ENCODE measurements around the gene AAMP. TPM values are rescaled to one million over a fixed set of nuclear protein-coding genes. Genes with fewer than 3 reads are reported as not detected.
A peak's percentile ranks its signal among the peaks of the same experiment; 100 is the strongest.

AAMP gene
- polyA plus RNA-seq, 1 donor, result 105 TPM

DNA sequence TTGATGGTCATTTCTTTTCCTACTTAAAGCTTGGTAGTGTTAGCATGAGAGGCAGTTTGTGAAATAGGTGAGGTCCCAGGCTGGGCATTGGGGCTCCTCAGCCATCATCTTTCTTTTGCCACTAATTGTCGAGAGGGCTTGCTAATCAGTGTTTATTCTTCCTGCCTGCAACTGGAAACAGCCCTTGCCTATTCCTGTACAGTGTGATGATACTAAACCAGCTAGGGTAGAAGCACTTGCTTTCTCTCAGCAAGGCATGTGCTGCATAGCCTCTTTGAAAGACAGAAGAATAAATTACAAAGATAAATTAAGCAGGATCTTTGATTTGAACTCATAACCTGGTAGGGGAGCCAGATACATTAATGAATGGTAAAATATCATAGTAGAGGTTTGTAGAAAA lies 25.7 kb downstream of the AAMP start:
- no peaks in the 10 kb centered on the region for H3K27me3 ChIP-seq (ENCODE audit: control insufficient read depth, insufficient read depth, low read length)
- no peaks in the 10 kb centered on the region for H3K4me1 ChIP-seq (ENCODE audit: control insufficient read depth, insufficient read depth, low read length)
- no peaks in the 10 kb centered on the region for H3K9me3 ChIP-seq (ENCODE audit: control insufficient read depth, low read depth, low read length)
- H3K4me3 ChIP-seq (ENCODE audit: low read length), result no peak overlapping the region
- WGBS (ENCODE audit: insufficient coverage, low lambda C conversion rate), result no CpG with 5 or more reads among the region's 1 CpG
- peaks cover 92% of the 10 kb centered on the region for H3K36me3 ChIP-seq (ENCODE audit: control insufficient read depth, insufficient read depth, low read length)
- no peak overlapping the region for H3K27ac ChIP-seq (ENCODE audit: low read length)
- DNase-seq, result no peak

DNA sequence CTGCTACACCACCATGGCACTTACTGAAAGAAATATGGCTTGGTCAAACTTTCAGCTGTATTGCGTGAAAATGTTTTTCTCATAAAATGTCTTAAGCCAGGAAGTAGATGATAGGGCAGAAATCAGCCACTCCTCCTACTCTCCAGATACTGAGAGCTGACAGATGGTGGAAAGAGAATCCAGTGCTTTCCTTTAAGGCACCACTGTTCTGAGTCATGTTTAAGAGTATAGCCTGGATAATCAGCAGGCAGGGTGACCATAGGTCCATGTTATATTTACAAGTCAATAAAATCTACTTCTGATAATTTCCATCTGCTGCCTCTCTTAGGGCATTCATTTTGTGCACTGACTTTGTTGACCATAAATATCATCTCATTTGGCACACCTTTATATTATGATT lies 31.1 kb downstream of the AAMP start:
- H3K9me3 ChIP-seq (ENCODE audit: control insufficient read depth, low read depth, low read length), result no peaks in the 10 kb centered on the region
- 67% methylated on average over 1 of the region's 1 CpG for WGBS (ENCODE audit: insufficient coverage, low lambda C conversion rate)
- H3K4me3 ChIP-seq (ENCODE audit: low read length), result no peak overlapping the region
- DNase-seq, result peak in 1 of 2 donors; percentile 67
- H3K4me1 ChIP-seq (ENCODE audit: control insufficient read depth, insufficient read depth, low read length), result no peaks in the 10 kb centered on the region
- peaks cover 87% of the 10 kb centered on the region for H3K36me3 ChIP-seq (ENCODE audit: control insufficient read depth, insufficient read depth, low read length)
- H3K27ac ChIP-seq (ENCODE audit: low read length), result peak overlapping the region; percentile 8
- no peaks in the 10 kb centered on the region for H3K27me3 ChIP-seq (ENCODE audit: control insufficient read depth, insufficient read depth, low read length)

DNA sequence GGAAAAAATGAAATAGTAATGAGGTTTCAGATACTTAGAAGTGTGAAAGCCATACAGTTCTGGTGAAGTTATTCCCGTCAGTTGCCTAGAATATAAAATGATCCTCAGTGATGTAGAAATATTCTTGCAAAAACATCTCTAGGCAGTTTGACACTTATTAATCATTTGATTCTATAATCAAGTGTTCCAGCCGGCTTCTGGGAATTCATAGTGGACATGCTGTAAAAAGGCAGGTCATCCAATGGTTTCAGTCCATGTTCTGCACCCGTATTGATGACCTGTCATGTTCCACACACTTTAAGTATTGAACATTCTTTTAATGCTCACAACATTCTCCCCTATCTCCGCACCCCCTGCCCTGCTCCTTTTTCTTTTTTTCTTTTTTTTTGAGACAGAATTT lies 33.1 kb downstream of the AAMP start:
- Histone ChIP-seq H3K4me1 (ENCODE audit: control insufficient read depth, insufficient read depth, low read length) (peaks cover under 1% of the 10 kb centered on the region), H3K27me3 (ENCODE audit: control insufficient read depth, insufficient read depth, low read length) (no peaks in the 10 kb centered on the region), H3K4me3 (ENCODE audit: low read length) (no peak overlapping the region), H3K9me3 (ENCODE audit: control insufficient read depth, low read depth, low read length) (peaks cover 3% of the 10 kb centered on the region), H3K36me3 (ENCODE audit: control insufficient read depth, insufficient read depth, low read length) (peaks cover 83% of the 10 kb centered on the region), H3K27ac (ENCODE audit: low read length) (no peak overlapping the region)
- no peak for DNase-seq
- 100% methylated on average over 2 of the region's 4 CpGs for WGBS (ENCODE audit: insufficient coverage, low lambda C conversion rate)

DNA sequence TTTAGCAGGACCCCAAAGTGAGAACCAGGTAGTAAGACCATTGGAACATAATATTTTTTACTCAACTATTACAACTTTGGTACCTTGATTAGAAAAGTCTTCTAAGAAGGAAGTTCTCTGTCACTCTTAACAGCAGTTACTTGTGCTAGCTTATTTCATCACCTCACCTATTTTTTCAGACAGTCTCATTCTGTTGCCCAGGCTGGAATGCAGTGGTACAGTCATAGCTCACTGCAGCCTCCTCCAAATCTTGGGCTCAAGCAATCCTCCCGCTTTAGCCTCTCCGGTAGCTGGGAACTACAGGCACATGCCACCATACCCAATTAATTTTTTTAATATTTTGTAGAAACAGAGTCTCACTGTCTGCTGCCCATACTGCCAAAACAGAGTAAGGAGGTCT lies 34.9 kb downstream of the AAMP start:
- Histone ChIP-seq H3K4me3 (ENCODE audit: low read length) (no peak overlapping the region), H3K9me3 (ENCODE audit: control insufficient read depth, low read depth, low read length) (peaks cover 3% of the 10 kb centered on the region), H3K27me3 (ENCODE audit: control insufficient read depth, insufficient read depth, low read length) (no peaks in the 10 kb centered on the region), H3K4me1 (ENCODE audit: control insufficient read depth, insufficient read depth, low read length) (peaks cover 16% of the 10 kb centered on the region), H3K27ac (ENCODE audit: low read length) (no peak overlapping the region), H3K36me3 (ENCODE audit: control insufficient read depth, insufficient read depth, low read length) (peaks cover 81% of the 10 kb centered on the region)
- no peak for DNase-seq
- WGBS (ENCODE audit: insufficient coverage, low lambda C conversion rate), result no CpG with 5 or more reads among the region's 2 CpGs

DNA sequence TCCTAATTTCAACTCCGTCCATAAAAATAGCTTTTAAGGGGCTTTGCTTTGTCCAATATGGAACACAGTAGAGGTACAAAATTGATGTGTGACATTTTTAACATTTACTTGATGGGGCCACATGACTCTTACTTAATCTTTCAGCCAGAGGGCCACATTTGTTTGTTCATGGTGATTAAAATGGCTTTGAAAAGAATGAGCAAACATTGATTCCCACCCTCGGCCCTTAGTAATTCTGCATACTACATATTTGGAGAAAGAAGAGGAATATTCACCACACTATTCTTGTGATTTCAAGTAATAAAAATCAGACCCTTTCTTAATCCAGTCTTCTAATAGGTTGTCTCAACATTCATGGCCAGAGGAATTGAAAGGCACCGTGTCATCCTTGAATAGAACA lies 35.4 kb downstream of the AAMP start:
- no CpG with 5 or more reads among the region's 3 CpGs for WGBS (ENCODE audit: insufficient coverage, low lambda C conversion rate)
- no peak overlapping the region for H3K4me3 ChIP-seq (ENCODE audit: low read length)
- H3K27ac ChIP-seq (ENCODE audit: low read length), result no peak overlapping the region
- peaks cover 3% of the 10 kb centered on the region for H3K9me3 ChIP-seq (ENCODE audit: control insufficient read depth, low read depth, low read length)
- peaks cover 20% of the 10 kb centered on the region for H3K4me1 ChIP-seq (ENCODE audit: control insufficient read depth, insufficient read depth, low read length)
- H3K27me3 ChIP-seq (ENCODE audit: control insufficient read depth, insufficient read depth, low read length), result no peaks in the 10 kb centered on the region
- H3K36me3 ChIP-seq (ENCODE audit: control insufficient read depth, insufficient read depth, low read length), result peaks cover 78% of the 10 kb centered on the region
- DNase-seq, result no peak

DNA sequence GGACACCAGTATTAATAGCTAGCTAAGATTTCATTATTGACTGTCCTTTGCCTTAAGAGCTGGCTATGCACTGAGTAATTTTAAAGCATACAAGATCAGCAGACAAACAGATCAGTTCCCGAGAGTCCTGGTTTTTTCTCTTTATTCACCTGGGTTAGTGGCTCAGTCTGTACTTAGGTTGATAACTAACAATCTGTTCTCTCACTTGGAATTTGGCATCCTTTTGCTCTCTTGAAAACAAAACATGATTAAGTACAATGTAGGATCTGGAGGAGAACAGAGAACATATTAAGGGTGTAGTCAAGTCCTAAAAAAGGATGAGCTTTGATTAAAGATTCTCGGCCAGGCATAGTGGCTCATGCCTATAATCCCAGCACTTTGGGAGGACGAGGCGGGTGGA lies 36.4 kb downstream of the AAMP start:
- DNase-seq, result no peak
- H3K27ac ChIP-seq (ENCODE audit: low read length), result no peak overlapping the region
- H3K27me3 ChIP-seq (ENCODE audit: control insufficient read depth, insufficient read depth, low read length), result no peaks in the 10 kb centered on the region
- 71% methylated on average over 1 of the region's 4 CpGs for WGBS (ENCODE audit: insufficient coverage, low lambda C conversion rate)
- peaks cover 72% of the 10 kb centered on the region for H3K36me3 ChIP-seq (ENCODE audit: control insufficient read depth, insufficient read depth, low read length)
- H3K4me1 ChIP-seq (ENCODE audit: control insufficient read depth, insufficient read depth, low read length), result peaks cover 21% of the 10 kb centered on the region
- H3K9me3 ChIP-seq (ENCODE audit: control insufficient read depth, low read depth, low read length), result peaks cover 3% of the 10 kb centered on the region
- H3K4me3 ChIP-seq (ENCODE audit: low read length), result no peak overlapping the region

DNA sequence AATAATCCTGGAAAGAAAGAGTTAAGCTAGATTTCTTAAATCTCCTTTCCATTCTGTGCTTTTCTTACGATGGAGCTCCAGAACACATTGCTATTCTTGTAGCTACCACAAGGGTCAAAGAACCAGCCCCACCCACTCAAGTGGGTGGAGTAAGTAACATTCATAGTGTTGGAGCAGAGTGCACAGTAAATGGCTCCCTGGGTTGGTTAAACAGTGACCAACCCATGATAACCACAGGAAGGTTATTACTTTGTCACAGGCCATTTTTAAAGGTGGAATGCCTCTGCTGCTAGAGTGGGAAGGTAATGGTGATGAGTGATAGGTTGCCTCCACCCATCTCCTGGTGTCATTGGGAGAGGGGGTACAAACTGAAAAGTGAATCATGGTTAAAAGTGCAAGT lies 39.1 kb downstream of the AAMP start:
- Histone ChIP-seq H3K4me1 (ENCODE audit: control insufficient read depth, insufficient read depth, low read length) (peaks cover 21% of the 10 kb centered on the region), H3K27me3 (ENCODE audit: control insufficient read depth, insufficient read depth, low read length) (no peaks in the 10 kb centered on the region), H3K36me3 (ENCODE audit: control insufficient read depth, insufficient read depth, low read length) (peaks cover 62% of the 10 kb centered on the region), H3K4me3 (ENCODE audit: low read length) (no peak overlapping the region), H3K27ac (ENCODE audit: low read length) (peak overlapping the region; percentile 78), H3K9me3 (ENCODE audit: control insufficient read depth, low read depth, low read length) (peaks cover 3% of the 10 kb centered on the region)
- WGBS (ENCODE audit: insufficient coverage, low lambda C conversion rate), result 0% methylated on average over 1 of the region's 1 CpG
- DNase-seq, result peak; percentile 89 to 95

DNA sequence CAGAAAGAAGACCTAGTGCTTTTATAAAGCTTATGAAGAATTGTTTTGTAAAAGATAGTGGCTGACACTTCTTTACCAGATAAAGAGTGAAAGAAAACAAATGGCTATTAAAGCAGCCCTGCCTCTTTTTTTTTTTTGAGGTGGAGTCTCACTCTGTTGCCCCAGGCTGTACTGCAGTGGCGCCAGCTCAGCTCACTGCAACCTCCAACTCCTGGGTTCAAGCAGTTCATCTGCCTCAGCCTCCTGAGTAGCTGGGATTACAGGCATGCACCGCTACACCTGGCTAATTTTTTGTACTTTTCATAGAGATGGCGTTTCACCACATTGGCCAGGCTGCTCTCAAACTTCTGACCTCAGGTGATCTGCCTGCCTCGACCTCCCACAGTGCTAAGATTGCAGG lies 40.1 kb downstream of the AAMP start:
- no peaks in the 10 kb centered on the region for H3K27me3 ChIP-seq (ENCODE audit: control insufficient read depth, insufficient read depth, low read length)
- WGBS (ENCODE audit: insufficient coverage, low lambda C conversion rate), result no CpG with 5 or more reads among the region's 4 CpGs
- H3K4me3 ChIP-seq (ENCODE audit: low read length), result no peak overlapping the region
- H3K9me3 ChIP-seq (ENCODE audit: control insufficient read depth, low read depth, low read length), result peaks cover 3% of the 10 kb centered on the region
- H3K4me1 ChIP-seq (ENCODE audit: control insufficient read depth, insufficient read depth, low read length), result peaks cover 23% of the 10 kb centered on the region
- H3K27ac ChIP-seq (ENCODE audit: low read length), result peak overlapping the region; percentile 78
- H3K36me3 ChIP-seq (ENCODE audit: control insufficient read depth, insufficient read depth, low read length), result peaks cover 61% of the 10 kb centered on the region
- DNase-seq, result peak in 1 of 2 donors; percentile 54

DNA sequence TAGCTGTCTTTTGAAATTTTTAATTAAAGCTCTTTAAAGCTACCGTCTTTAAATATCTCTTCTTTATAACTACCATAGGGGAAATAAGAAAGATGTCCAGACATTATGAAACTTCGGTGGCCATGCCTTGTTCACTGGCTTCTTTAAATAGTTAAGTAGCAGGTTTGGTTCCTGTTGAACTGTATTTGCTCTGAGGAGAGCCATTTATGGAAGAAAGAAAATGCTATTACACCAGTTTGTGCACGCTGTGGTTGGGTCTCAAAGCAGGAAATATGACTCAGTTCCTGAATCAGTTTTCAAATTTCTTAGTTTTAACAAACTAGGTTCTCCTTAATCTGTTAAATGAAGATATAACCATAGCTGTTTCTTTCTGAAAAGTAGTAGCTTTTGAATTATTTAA lies 40.7 kb downstream of the AAMP start:
- Histone ChIP-seq H3K4me1 (ENCODE audit: control insufficient read depth, insufficient read depth, low read length) (peaks cover 23% of the 10 kb centered on the region), H3K27ac (ENCODE audit: low read length) (peak overlapping the region; percentile 78), H3K27me3 (ENCODE audit: control insufficient read depth, insufficient read depth, low read length) (no peaks in the 10 kb centered on the region), H3K4me3 (ENCODE audit: low read length) (no peak overlapping the region), H3K9me3 (ENCODE audit: control insufficient read depth, low read depth, low read length) (peaks cover 3% of the 10 kb centered on the region), H3K36me3 (ENCODE audit: control insufficient read depth, insufficient read depth, low read length) (peaks cover 63% of the 10 kb centered on the region)
- 0% methylated on average over 1 of the region's 3 CpGs for WGBS (ENCODE audit: insufficient coverage, low lambda C conversion rate)
- peak; percentile 18 to 23 for DNase-seq

DNA sequence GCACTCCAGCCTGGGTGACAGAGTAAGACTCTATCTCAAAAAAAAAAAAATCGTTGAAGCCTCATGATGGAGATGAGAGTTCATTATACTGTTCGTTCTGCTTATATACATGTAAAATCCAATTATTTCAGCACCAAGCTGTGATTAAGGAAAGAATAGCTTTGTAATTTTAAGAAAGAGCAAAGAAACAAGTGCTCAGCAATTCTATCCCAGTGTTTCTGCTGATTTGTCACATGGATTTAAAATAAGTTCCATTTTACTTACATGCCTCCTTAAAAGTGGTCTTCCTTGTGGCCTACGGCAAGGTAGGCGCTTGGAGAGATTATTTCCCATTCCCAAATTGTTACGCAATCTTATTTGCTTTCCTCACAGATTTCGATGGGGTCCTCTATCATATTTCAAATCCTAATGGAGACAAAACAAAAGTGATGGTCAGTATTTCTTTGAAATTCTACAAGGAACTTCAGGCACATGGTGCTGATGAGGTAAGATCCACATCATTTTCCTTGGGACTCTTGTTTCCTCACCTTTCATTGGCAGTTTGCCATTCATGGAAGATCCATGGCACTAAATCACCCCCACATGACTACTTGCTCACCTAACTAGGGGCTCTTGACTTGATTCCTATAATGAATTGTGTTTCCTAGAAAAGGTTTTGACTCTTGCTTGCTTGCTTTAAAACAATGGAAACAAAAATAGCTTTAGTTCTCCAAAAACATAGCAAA lies 41.4 kb downstream of the AAMP start:
- Histone ChIP-seq H3K36me3 (ENCODE audit: control insufficient read depth, insufficient read depth, low read length) (peaks cover 61% of the 10 kb centered on the region), H3K9me3 (ENCODE audit: control insufficient read depth, low read depth, low read length) (peaks cover 3% of the 10 kb centered on the region), H3K27me3 (ENCODE audit: control insufficient read depth, insufficient read depth, low read length) (no peaks in the 10 kb centered on the region), H3K27ac (ENCODE audit: low read length) (peak overlapping the region; percentile 78), H3K4me1 (ENCODE audit: control insufficient read depth, insufficient read depth, low read length) (peaks cover 23% of the 10 kb centered on the region), H3K4me3 (ENCODE audit: low read length) (no peak overlapping the region)
- 53% methylated on average over 4 of the region's 6 CpGs for WGBS (ENCODE audit: insufficient coverage, low lambda C conversion rate)
- DNase-seq, result peak in 1 of 2 donors; percentile 41

DNA sequence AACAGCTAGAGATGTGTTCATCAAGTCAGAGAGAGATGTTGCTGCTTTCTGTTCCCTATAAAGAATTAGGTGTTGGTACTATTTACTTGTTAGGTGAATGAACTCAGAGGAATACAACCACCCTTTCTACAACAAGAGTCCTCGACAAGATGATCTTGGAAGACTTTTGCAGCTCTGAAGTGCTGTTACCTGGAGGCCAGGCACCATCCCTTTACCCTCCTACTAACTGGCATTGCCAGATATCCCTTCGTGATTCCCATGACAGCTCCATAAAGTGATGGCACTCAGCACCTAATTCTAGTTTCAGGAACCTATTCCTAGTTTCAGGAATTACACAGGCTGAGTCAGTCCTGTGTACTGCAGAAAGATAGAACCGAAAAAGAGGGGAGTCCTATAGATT lies 43.0 kb downstream of the AAMP start:
- Histone ChIP-seq H3K27me3 (ENCODE audit: control insufficient read depth, insufficient read depth, low read length) (no peaks in the 10 kb centered on the region), H3K27ac (ENCODE audit: low read length) (no peak overlapping the region), H3K4me1 (ENCODE audit: control insufficient read depth, insufficient read depth, low read length) (peaks cover 26% of the 10 kb centered on the region), H3K36me3 (ENCODE audit: control insufficient read depth, insufficient read depth, low read length) (peaks cover 58% of the 10 kb centered on the region), H3K4me3 (ENCODE audit: low read length) (no peak overlapping the region), H3K9me3 (ENCODE audit: control insufficient read depth, low read depth, low read length) (no peaks in the 10 kb centered on the region)
- DNase-seq, result no peak
- WGBS (ENCODE audit: insufficient coverage, low lambda C conversion rate), result no CpG with 5 or more reads among the region's 3 CpGs
